Skeletal muscle tissue (tissue), 4 donors: ENCODE measurements around the gene FXYD7. TPM values are rescaled to one million over a fixed set of nuclear protein-coding genes. Genes with fewer than 3 reads are reported as not detected.

Experiments
- H3K27ac ChIP-seq: one replicate; pipeline ENCODE4 v1.7.0; 2013; ENCODE audit warnings: mild to moderate bottlenecking, low read depth, low read length, inconsistent platforms
- H3K27me3 ChIP-seq, 3 donors: one replicate each; pipeline ENCODE4 v1.7.0; 2013; ENCODE audit warnings: low read length in 3 of 3; ENCODE audit not compliant: control insufficient read depth in 3 of 3, insufficient read depth in 3 of 3
- H3K36me3 ChIP-seq, 3 donors: one replicate each; pipeline ENCODE4 v1.7.0; 2013; ENCODE audit warnings: low read length in 3 of 3; ENCODE audit not compliant: control insufficient read depth in 3 of 3, insufficient read depth in 3 of 3
- H3K4me1 ChIP-seq, 3 donors: one replicate each; pipeline ENCODE4 v1.7.0; 2013; ENCODE audit warnings: low read length in 3 of 3, mild to moderate bottlenecking in 3 of 3; ENCODE audit not compliant: control insufficient read depth in 3 of 3, insufficient read depth in 3 of 3
- H3K4me3 ChIP-seq, 3 donors: one replicate each; pipeline ENCODE4 v1.7.0; 2013; ENCODE audit warnings: low read length in 3 of 3
- H3K9ac ChIP-seq, 3 donors: one replicate each; pipeline ENCODE4 v1.7.0; 2013; ENCODE audit warnings: low read length in 3 of 3, mild to moderate bottlenecking in 3 of 3, moderate library complexity in 2 of 3, low read depth in 1 of 3
- H3K9me3 ChIP-seq, 3 donors: one replicate each; pipeline ENCODE4 v1.7.0; 2013; ENCODE audit warnings: low read length in 3 of 3; ENCODE audit not compliant: control insufficient read depth in 3 of 3
- total RNA-seq: library from RNA; depleted of rRNA; stranded (reverse); fragments of >200 nt; gene quantifications from one replicate; pipeline ENCODE4 v1.2.3, GENCODE V29; 2014
- donor health status: Osteomylitis.

FXYD7 gene
- total RNA-seq, 1 donor from 2014 or later = 0.52 TPM

GRCh38 chr19:35154525-35155406 is 11.7 kb downstream of the FXYD7 start, which contains the start of gene FXYD5:
TSS of gene FXYD5 (plus strand) at chr19:35154735. CDS start at chr19:35155551, 816 bp downstream.
- peaks cover 0 to 7% (median 0%) of the 10 kb centered on the region in 3 donors for H3K36me3 ChIP-seq
- no peaks in the 10 kb centered on the region for H3K9me3 ChIP-seq
- H3K27ac ChIP-seq = peak within 1 kb of the TSS; percentile 51
- H3K4me1 ChIP-seq = peaks cover 15 to 19% (median 16%) of the 10 kb centered on the region in 3 donors
- peak within 1 kb of the TSS; percentile 57 to 69 (median 59) for H3K9ac ChIP-seq
- peaks cover 52 to 66% (median 55%) of the 10 kb centered on the region in 3 donors for H3K27me3 ChIP-seq
- peak within 1 kb of the TSS; percentile 62 to 73 (median 68) for H3K4me3 ChIP-seq

- Histone ChIP-seq H3K9me3 (no peaks in the 10 kb centered on the region), H3K4me1 (peaks cover 15 to 19% (median 16%) of the 10 kb centered on the region in 3 donors), H3K9ac (peak overlapping the region in 2 of 3 donors; percentile 59 to 69), H3K36me3 (peaks cover 0 to 7% (median 0%) of the 10 kb centered on the region in 3 donors), H3K27ac (no peak overlapping the region), H3K27me3 (peaks cover 52 to 66% (median 55%) of the 10 kb centered on the region in 3 donors), H3K4me3 (peak overlapping the region; percentile 62 to 73 (median 68))
Observed at GRCh38 chr19:35155441-35155840, 12.4 kb downstream of the FXYD7 start.

GRCh38 chr19:35155981-35156672 is 13.1 kb downstream of the FXYD7 start:
- Histone ChIP-seq H3K4me3 (peak overlapping the region in 1 of 3 donors; percentile 62), H3K4me1 (peaks cover 15 to 19% (median 16%) of the 10 kb centered on the region in 3 donors), H3K9me3 (peaks cover 0 to under 1% (median 0%) of the 10 kb centered on the region in 3 donors), H3K36me3 (peaks cover 0 to 7% (median under 1%) of the 10 kb centered on the region in 3 donors), H3K9ac (no peak overlapping the region), H3K27ac (no peak overlapping the region), H3K27me3 (peaks cover 47 to 59% (median 55%) of the 10 kb centered on the region in 3 donors)

GRCh38 chr19:35156673-35157014 is 13.6 kb downstream of the FXYD7 start:
- Histone ChIP-seq H3K27me3 (peaks cover 42 to 55% (median 53%) of the 10 kb centered on the region in 3 donors), H3K4me3 (no peak overlapping the region)

GRCh38 chr19:35157431-35157830 is 14.4 kb downstream of the FXYD7 start:
- Histone ChIP-seq H3K36me3 (peaks cover 3 to 10% (median 10%) of the 10 kb centered on the region in 3 donors), H3K4me1 (peaks cover 15 to 19% (median 16%) of the 10 kb centered on the region in 3 donors), H3K27me3 (peaks cover 42 to 55% (median 53%) of the 10 kb centered on the region in 3 donors)

More at GRCh38 chr19:35156673-35157014, 13.6 kb downstream of the FXYD7 start:
- Histone ChIP-seq H3K9ac (no peak overlapping the region), H3K36me3 (peaks cover 2 to 10% (median 6%) of the 10 kb centered on the region in 3 donors), H3K4me1 (peaks cover 15 to 19% (median 16%) of the 10 kb centered on the region in 3 donors), H3K27ac (no peak overlapping the region), H3K9me3 (peaks cover 0 to 5% (median 3%) of the 10 kb centered on the region in 3 donors)

GRCh38 chr19:35159606-35160005 is 16.6 kb downstream of the FXYD7 start:
- no peak overlapping the region for H3K9ac ChIP-seq
- H3K27me3 ChIP-seq = peaks cover 29 to 39% (median 35%) of the 10 kb centered on the region in 3 donors
- peaks cover 0 to 18% (median 10%) of the 10 kb centered on the region in 3 donors for H3K9me3 ChIP-seq
- H3K27ac ChIP-seq = no peak overlapping the region
- H3K4me3 ChIP-seq = no peak overlapping the region
- H3K36me3 ChIP-seq = peaks cover 10 to 15% (median 11%) of the 10 kb centered on the region in 3 donors
- peaks cover 7 to 11% (median 9%) of the 10 kb centered on the region in 3 donors for H3K4me1 ChIP-seq

More at GRCh38 chr19:35157431-35157830, 14.4 kb downstream of the FXYD7 start:
- Histone ChIP-seq H3K4me3 (no peak overlapping the region), H3K9me3 (peaks cover 0 to 10% (median 8%) of the 10 kb centered on the region in 3 donors), H3K9ac (no peak overlapping the region), H3K27ac (no peak overlapping the region)

- H3K9ac ChIP-seq = no peak overlapping the region
- H3K4me3 ChIP-seq = no peak overlapping the region
- H3K4me1 ChIP-seq = peaks cover 0 to 2% (median 0%) of the 10 kb centered on the region in 3 donors
- no peak overlapping the region for H3K27ac ChIP-seq
- H3K9me3 ChIP-seq = peaks cover 1 to 20% (median 13%) of the 10 kb centered on the region in 3 donors
- peaks cover 12 to 18% (median 15%) of the 10 kb centered on the region in 3 donors for H3K36me3 ChIP-seq
- peaks cover 16 to 27% (median 22%) of the 10 kb centered on the region in 3 donors for H3K27me3 ChIP-seq
Observed at GRCh38 chr19:35160629-35161433, 17.8 kb downstream of the FXYD7 start.

- Histone ChIP-seq H3K27me3 (peaks cover 12 to 21% (median 20%) of the 10 kb centered on the region in 3 donors), H3K36me3 (peaks cover 18 to 20% (median 19%) of the 10 kb centered on the region in 3 donors), H3K9me3 (peaks cover 7 to 23% (median 13%) of the 10 kb centered on the region in 3 donors), H3K27ac (no peak overlapping the region), H3K4me3 (no peak overlapping the region), H3K4me1 (no peaks in the 10 kb centered on the region), H3K9ac (no peak overlapping the region)
Observed at GRCh38 chr19:35161434-35161743, 18.3 kb downstream of the FXYD7 start.
